Neutrophil (primary cell): ENCODE measurements around the gene PHYKPL.
A peak's percentile ranks its signal among the peaks of the same experiment; 100 is the strongest.
"Not testable (repeated sequence)": the region's sequence is repeated elsewhere in the genome, so short reads cannot be mapped to it uniquely, and the experiment has no call there.

Experiments
- H3K27ac ChIP-seq: fragments of 200-600 bp; sonication (generic); 2 replicates; pipeline ENCODE4 v1.5.1; 2016; ENCODE audit warnings: mild to moderate bottlenecking, moderate library complexity
- H3K27me3 ChIP-seq: fragments of 200-600 bp; sonication (generic); 2 replicates; pipeline ENCODE4 v1.6.0; 2016; ENCODE audit warnings: mild to moderate bottlenecking
- H3K36me3 ChIP-seq: fragments of 200-600 bp; sonication (generic); 2 replicates; pipeline ENCODE4 v1.5.1; 2017
- H3K4me1 ChIP-seq, 2 experiments: fragments of 200-600 bp in 1 of 2; sonication (generic) in 1 of 2; 1 replicate in 1 of 2; 2 replicates in 1 of 2; pipeline versions ENCODE4 v1.5.1 to v1.6.1; 2013 to 2016; ENCODE audit warnings: low read depth in 1 of 2, low read length in 1 of 2, mild to moderate bottlenecking in 1 of 2, moderate library complexity in 1 of 2; ENCODE audit not compliant: control insufficient read depth in 1 of 2, insufficient read depth in 1 of 2
- H3K4me3 ChIP-seq, 2 experiments: fragments of 200-600 bp in 1 of 2; sonication (generic) in 1 of 2; 1 replicate in 1 of 2; 2 replicates in 1 of 2; pipeline ENCODE4 v1.5.1; 2013 to 2016; ENCODE audit warnings: low read depth in 1 of 2, low read length in 1 of 2, mild to moderate bottlenecking in 1 of 2, moderate library complexity in 1 of 2
- H3K9me3 ChIP-seq: fragments of 200-600 bp; sonication (generic); 2 replicates; pipeline ENCODE4 v1.5.1; 2016
- CTCF ChIP-seq: fragments of 200-600 bp; sonication (generic); IDR thresholded peaks from 2 replicates; pipeline ENCODE4 v1.5.1; 2016; ENCODE audit warnings: antibody characterized with exemption

Gene PHYKPL

DNA sequence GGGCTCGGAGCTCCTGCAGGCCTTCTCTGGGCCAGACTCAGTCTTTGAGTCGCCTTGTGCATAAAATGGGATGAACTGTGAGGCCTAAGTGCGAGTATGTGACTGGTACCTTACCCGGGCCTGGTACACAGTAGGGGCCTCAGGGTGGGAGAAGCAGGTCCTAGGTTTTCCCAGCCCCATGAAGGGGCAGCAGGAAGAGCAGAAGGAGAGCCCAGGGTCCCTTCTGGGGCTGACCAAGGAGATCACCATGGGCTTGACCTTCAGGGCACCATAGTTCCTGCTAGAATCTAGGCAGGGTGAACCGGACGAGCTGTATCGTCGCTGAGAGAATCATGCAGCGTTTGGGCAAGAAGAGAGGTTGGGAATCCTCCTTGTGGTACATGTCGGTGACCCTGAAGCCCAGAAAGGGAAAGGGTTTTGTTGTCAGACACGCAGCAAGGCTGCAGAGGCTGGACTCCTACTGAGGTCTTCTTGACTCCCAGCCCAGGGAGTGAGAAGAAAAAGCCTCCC lies 373 bp upstream of the PHYKPL start:
- TF ChIP-seq CTCF = no peak
- Histone ChIP-seq H3K9me3 (no peaks in the 10 kb centered on the region), H3K4me1 (peaks cover 54 to 64% of the 10 kb centered on the region in 2 experiments)

DNA sequence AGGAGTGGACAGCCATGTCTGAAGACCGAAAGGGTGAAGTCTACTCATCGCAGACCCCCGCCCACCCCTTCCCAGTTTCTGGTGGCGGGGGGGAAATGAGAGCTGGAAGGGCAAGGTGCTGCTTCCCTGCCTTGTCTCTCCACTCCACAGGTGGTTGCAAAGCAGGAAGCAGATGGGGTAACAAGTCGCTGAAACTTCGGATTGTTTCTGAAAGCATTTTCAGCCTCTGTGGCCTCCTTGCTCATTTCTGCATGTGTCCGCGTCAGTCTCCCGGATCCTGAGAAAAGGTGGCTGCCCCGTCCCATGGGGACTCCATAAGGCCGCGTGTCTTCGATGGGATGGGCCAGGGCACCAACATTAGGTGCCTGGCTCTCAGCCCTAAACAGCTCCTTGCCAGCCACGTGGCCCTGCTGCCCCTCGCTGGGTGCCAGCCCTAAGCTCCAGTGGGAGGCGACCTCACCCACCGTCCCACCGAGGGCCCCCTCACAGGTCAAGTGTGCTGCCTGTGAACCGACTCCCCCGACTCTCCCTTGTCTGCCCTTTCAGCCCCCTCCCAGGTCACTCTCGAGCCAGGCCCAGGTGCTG lies 971 bp downstream of the PHYKPL start:
- Histone ChIP-seq H3K36me3 (peaks cover 34% of the 10 kb centered on the region), H3K27ac (peak overlapping the region; percentile 96), H3K9me3 (no peaks in the 10 kb centered on the region), H3K27me3 (no peaks in the 10 kb centered on the region), H3K4me3 (peak overlapping the region; percentile 70 to 96), H3K4me1 (peaks cover 46 to 51% of the 10 kb centered on the region in 2 experiments)
- TF ChIP-seq CTCF = no peak

More for the DNA sequence above, 373 bp upstream of the PHYKPL start:
- peak overlapping the region; percentile 96 for H3K27ac ChIP-seq
- H3K36me3 ChIP-seq = peaks cover 21% of the 10 kb centered on the region
- peak overlapping the region; percentile 70 to 96 for H3K4me3 ChIP-seq
- H3K27me3 ChIP-seq = no peaks in the 10 kb centered on the region

DNA sequence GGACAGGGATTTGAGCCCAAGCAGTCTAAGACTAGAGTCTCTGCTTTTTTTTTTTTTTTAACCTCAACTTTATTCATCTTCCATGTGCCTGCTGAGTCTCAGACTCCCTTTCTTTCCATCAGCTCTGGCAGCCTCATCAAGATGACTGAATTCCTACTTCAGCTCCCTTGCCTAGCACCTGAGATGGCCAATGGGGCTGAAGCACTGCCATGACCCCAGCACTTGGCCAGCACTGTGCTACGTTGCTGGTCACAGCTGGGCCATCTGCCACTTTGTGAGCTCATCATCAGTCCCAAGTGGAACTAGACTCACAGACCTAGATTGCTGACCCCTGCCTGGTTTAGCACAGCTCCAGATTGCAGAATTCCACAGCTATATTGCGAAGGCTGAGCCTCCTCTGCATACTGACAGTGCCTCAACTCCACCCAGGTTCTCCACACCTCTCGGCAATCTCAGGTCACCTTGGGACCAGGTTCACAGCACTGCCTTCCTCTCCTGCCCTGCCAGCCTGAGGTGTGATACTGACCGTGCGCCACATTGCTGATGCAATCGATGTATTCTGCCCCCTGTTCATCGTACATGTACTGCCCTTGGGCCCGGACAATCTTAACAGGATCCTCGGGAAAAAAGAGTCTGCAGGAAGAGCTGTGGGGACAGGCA lies 1.6 kb downstream of the PHYKPL start:
- H3K4me1 ChIP-seq = peaks cover 41 to 44% of the 10 kb centered on the region in 2 experiments
- H3K27ac ChIP-seq = peak overlapping the region; percentile 96
- peak overlapping the region; percentile 70 to 96 for H3K4me3 ChIP-seq
- H3K9me3 ChIP-seq = no peaks in the 10 kb centered on the region
- H3K36me3 ChIP-seq = peaks cover 41% of the 10 kb centered on the region
- no peak for TF ChIP-seq CTCF
- no peaks in the 10 kb centered on the region for H3K27me3 ChIP-seq

DNA sequence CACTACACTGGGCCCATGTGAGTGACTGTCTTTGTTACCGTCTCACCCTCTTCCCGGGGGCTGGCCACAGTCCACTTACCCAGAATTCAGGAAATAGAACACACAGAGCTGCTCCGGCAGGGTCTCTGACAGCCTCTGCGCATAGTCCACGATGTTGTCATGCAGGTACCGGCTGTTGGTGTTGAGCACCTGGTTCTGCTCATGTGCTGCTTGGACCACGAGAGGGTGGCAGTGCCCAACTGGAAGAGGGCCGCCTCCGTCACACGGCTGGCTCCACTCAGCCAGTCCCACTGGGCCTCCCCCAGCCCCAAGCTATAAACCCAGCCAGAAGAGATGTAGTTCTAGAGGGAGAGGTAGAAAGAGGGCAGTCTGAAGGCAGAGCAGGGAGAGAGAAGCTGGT lies 2.7 kb downstream of the PHYKPL start:
- Histone ChIP-seq H3K4me3 (no peak overlapping the region), H3K9me3 (no peaks in the 10 kb centered on the region), H3K27me3 (no peaks in the 10 kb centered on the region), H3K36me3 (peaks cover 50% of the 10 kb centered on the region), H3K4me1 (peaks cover 37 to 39% of the 10 kb centered on the region in 2 experiments), H3K27ac (no peak overlapping the region)
- TF ChIP-seq CTCF = no peak

GRCh38 chr5:178229111-178229510 lies 3.5 kb downstream of the PHYKPL start:
- H3K9me3 ChIP-seq, H3K4me3 ChIP-seq, H3K27me3 ChIP-seq, H3K27ac ChIP-seq: not testable (repeated sequence)
- peaks cover 30 to 31% of the 10 kb centered on the region in 2 experiments for H3K4me1 ChIP-seq
- peaks cover 58% of the 10 kb centered on the region for H3K36me3 ChIP-seq

- no peak for TF ChIP-seq CTCF
- Histone ChIP-seq H3K4me3 (no peak overlapping the region), H3K9me3 (no peaks in the 10 kb centered on the region), H3K36me3 (peaks cover 63% of the 10 kb centered on the region), H3K27me3 (no peaks in the 10 kb centered on the region), H3K4me1 (peaks cover 28 to 31% of the 10 kb centered on the region in 2 experiments), H3K27ac (no peak overlapping the region)
Observed at GRCh38 chr5:178228609-178229008, 4.0 kb downstream of the PHYKPL start.
